Suprapubic skin (tissue), 4 donors: ENCODE data around the gene PDPN. TPM values are rescaled to one million over a fixed set of nuclear protein-coding genes. Genes with fewer than 3 reads are reported as not detected.

Experiments used
- DNase-seq, 2 donors: peaks; one replicate each; pipeline ENCODE4 v3.0.0-alpha.2; 2019; ENCODE audit warnings: low spot score in 2 of 2
- H3K27ac ChIP-seq: fragments of 200-600 bp; sonication (generic); one replicate; pipeline ENCODE4 v1.5.1; 2019
- H3K27me3 ChIP-seq: fragments of 200-600 bp; sonication (generic); one replicate; pipeline ENCODE4 v1.5.1; 2019
- H3K36me3 ChIP-seq: fragments of 200-600 bp; sonication (generic); one replicate; pipeline ENCODE4 v1.5.1; 2019
- H3K4me1 ChIP-seq: fragments of 200-600 bp; sonication (generic); one replicate; pipeline ENCODE4 v1.5.1; 2019
- H3K4me3 ChIP-seq: fragments of 200-600 bp; sonication (generic); one replicate; pipeline ENCODE4 v1.5.1; 2019; ENCODE audit warnings: mild to moderate bottlenecking
- H3K9me3 ChIP-seq: fragments of 200-600 bp; sonication (generic); one replicate; pipeline ENCODE4 v1.5.1; 2019
- EP300 ChIP-seq: sonication (generic); formaldehyde crosslinking; IDR thresholded peaks from one replicate; pipeline ENCODE4 v1.6.1; 2017; ENCODE audit warnings: antibody characterized with exemption
- POLR2A ChIP-seq, 2 donors: fragments of 450-650 bp; IDR thresholded peaks; one replicate each; pipeline ENCODE4 v1.6.1; 2017; ENCODE audit warnings: antibody characterized with exemption in 2 of 2, mild to moderate bottlenecking in 2 of 2, moderate library complexity in 2 of 2
- POLR2AphosphoS5 ChIP-seq, 3 donors: sonication (generic); formaldehyde crosslinking; IDR thresholded peaks; one replicate each; pipeline ENCODE4 v1.6.1; 2017; ENCODE audit warnings: antibody characterized with exemption in 3 of 3
- WGBS: methylation state at CpG from one replicate; pipeline ENCODE4 v1.1.5; 2018; 5-methylcytosine and 5-hydroxymethylcytosine counted together
- total RNA-seq, 4 donors: library from RNA; depleted of rRNA; stranded (reverse); fragments of >200 nt; gene quantifications; one replicate each; pipeline ENCODE4 v1.1.0, GENCODE V29; 2016
- TF ChIP-seq, protein P1 (sequence below), 2 donors: fragments of 200-600 bp in 1 of 2; fragments of 450-650 bp in 1 of 2; sonication (generic) in 1 of 2; IDR thresholded peaks; one replicate each; pipeline ENCODE4 v1.5.1; 2016 to 2019; ENCODE audit warnings: antibody characterized with exemption in 2 of 2, mild to moderate bottlenecking in 1 of 2, moderate library complexity in 1 of 2

The PDPN gene
- total RNA-seq, 4 donors from 2014 or later: 21.4 to 46.6 (median 29.1) TPM

GRCh38 chr1:13595411-13595810 is 11.8 kb downstream of the PDPN start:
- no peak for TF ChIP-seq EP300
- TF ChIP-seq, protein P1, sequence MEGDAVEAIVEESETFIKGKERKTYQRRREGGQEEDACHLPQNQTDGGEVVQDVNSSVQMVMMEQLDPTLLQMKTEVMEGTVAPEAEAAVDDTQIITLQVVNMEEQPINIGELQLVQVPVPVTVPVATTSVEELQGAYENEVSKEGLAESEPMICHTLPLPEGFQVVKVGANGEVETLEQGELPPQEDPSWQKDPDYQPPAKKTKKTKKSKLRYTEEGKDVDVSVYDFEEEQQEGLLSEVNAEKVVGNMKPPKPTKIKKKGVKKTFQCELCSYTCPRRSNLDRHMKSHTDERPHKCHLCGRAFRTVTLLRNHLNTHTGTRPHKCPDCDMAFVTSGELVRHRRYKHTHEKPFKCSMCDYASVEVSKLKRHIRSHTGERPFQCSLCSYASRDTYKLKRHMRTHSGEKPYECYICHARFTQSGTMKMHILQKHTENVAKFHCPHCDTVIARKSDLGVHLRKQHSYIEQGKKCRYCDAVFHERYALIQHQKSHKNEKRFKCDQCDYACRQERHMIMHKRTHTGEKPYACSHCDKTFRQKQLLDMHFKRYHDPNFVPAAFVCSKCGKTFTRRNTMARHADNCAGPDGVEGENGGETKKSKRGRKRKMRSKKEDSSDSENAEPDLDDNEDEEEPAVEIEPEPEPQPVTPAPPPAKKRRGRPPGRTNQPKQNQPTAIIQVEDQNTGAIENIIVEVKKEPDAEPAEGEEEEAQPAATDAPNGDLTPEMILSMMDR (IDR thresholded peaks at IDR 0.05): no peak
- 90% methylated on average over 10 of the region's 10 CpGs for WGBS
- Histone ChIP-seq H3K36me3 (no peaks in the 10 kb centered on the region), H3K27me3 (no peaks in the 10 kb centered on the region), H3K27ac (no peak overlapping the region), H3K9me3 (no peaks in the 10 kb centered on the region), H3K4me3 (no peak overlapping the region), H3K4me1 (peaks cover 24% of the 10 kb centered on the region)
- DNase-seq: no peak

- no peak for DNase-seq
- H3K4me1 ChIP-seq: peaks cover 37% of the 10 kb centered on the region
- no peak overlapping the region for H3K27ac ChIP-seq
- no peaks in the 10 kb centered on the region for H3K36me3 ChIP-seq
- WGBS: 78% methylated on average over 7 of the region's 7 CpGs
- no peak for TF ChIP-seq POLR2A (IDR thresholded peaks at IDR 0.05)
- TF ChIP-seq EP300: no peak
- no peak for TF ChIP-seq POLR2AphosphoS5 (IDR thresholded peaks at IDR 0.05)
- TF ChIP-seq, protein P1 (IDR thresholded peaks at IDR 0.05): no peak
- H3K27me3 ChIP-seq: no peaks in the 10 kb centered on the region
- no peak overlapping the region for H3K4me3 ChIP-seq
- no peaks in the 10 kb centered on the region for H3K9me3 ChIP-seq
These were observed 13.5 kb downstream of the PDPN start for GRCh38 chr1:13597166-13597565.

- TF ChIP-seq, protein P1 (IDR thresholded peaks at IDR 0.05): no peak
- no peak for TF ChIP-seq EP300
- no peak for TF ChIP-seq POLR2AphosphoS5 (IDR thresholded peaks at IDR 0.05)
- no peak for TF ChIP-seq POLR2A (IDR thresholded peaks at IDR 0.05)
- no peak overlapping the region for H3K4me3 ChIP-seq
- 60% methylated on average over 7 of the region's 7 CpGs for WGBS
- no peaks in the 10 kb centered on the region for H3K9me3 ChIP-seq
- H3K36me3 ChIP-seq: no peaks in the 10 kb centered on the region
- peaks cover 39% of the 10 kb centered on the region for H3K4me1 ChIP-seq
- H3K27me3 ChIP-seq: no peaks in the 10 kb centered on the region
- no peak for DNase-seq
- peak overlapping the region; percentile 82 for H3K27ac ChIP-seq
These were observed 17.3 kb downstream of the PDPN start for GRCh38 chr1:13600762-13601453.

- no peaks in the 10 kb centered on the region for H3K9me3 ChIP-seq
- 75% methylated on average over 5 of the region's 5 CpGs for WGBS
- H3K27ac ChIP-seq: peak overlapping the region; percentile 3
- no peak overlapping the region for H3K4me3 ChIP-seq
- DNase-seq: no peak
- peaks cover 42% of the 10 kb centered on the region for H3K4me1 ChIP-seq
- no peaks in the 10 kb centered on the region for H3K36me3 ChIP-seq
- H3K27me3 ChIP-seq: no peaks in the 10 kb centered on the region
- TF ChIP-seq POLR2AphosphoS5 (IDR thresholded peaks at IDR 0.05) (no peak), POLR2A (IDR thresholded peaks at IDR 0.05) (no peak), EP300 (no peak)
- TF ChIP-seq, protein P1 (IDR thresholded peaks at IDR 0.05): no peak
These were observed 20.5 kb downstream of the PDPN start for GRCh38 chr1:13604176-13604575.

DNA sequence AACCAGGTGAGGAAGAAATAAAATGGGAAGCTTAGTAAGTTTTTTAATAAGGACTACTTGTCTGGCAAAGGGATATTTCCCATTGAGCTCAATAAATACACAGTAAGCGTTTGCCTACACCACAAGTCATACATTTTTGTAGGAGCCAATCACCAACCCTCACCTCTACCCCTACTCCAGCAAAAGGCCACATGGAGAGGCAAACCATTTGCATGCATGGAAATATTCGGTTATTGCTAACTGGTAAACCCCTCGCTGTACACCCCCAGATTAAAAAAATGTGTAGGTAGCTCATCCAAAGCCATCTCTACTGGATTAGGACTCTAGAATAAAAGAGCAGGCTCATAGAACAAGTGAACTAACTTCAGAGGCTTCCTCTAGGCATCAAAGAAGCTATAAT is 21.1 kb downstream of the PDPN start:
- Histone ChIP-seq H3K27ac (peak overlapping the region; percentile 51), H3K9me3 (no peaks in the 10 kb centered on the region), H3K36me3 (no peaks in the 10 kb centered on the region), H3K27me3 (no peaks in the 10 kb centered on the region), H3K4me1 (peaks cover 38% of the 10 kb centered on the region), H3K4me3 (no peak overlapping the region)
- no peak for DNase-seq
- TF ChIP-seq EP300 (no peak), POLR2A (IDR thresholded peaks at IDR 0.05) (no peak), POLR2AphosphoS5 (IDR thresholded peaks at IDR 0.05) (no peak)
- TF ChIP-seq, protein P1 (IDR thresholded peaks at IDR 0.05): no peak
- 95% methylated on average over 3 of the region's 3 CpGs for WGBS
